ENCODE data around the gene CLIC3. TPM values are rescaled to one million over a fixed set of nuclear protein-coding genes. Genes with fewer than 3 reads are reported as not detected.

Gene CLIC3
- total RNA-seq, 2 experiments from 2014 or later = 2.1 to 2.8 TPM

- Mint-ChIP-seq H3K27me3 (no peaks in the 10 kb centered on the region), H3K4me3 (peak overlapping the region; percentile 83), H3K36me3 (ENCODE audit: low read depth) (no peaks in the 10 kb centered on the region), H3K9me3 (no peaks in the 10 kb centered on the region), H3K27ac (peak overlapping the region; percentile 86), H3K4me1 (ENCODE audit: low read depth) (peaks cover 5% of the 10 kb centered on the region)
- CTCF ChIA-PET = no interaction called here
- peak; percentile 97 for ATAC-seq (ENCODE audit: poor library complexity)
- Histone ChIP-seq H3K36me3 (ENCODE audit: insufficient read depth, low read length) (no peaks in the 10 kb centered on the region), H3K4me3 (ENCODE audit: low read length) (peak overlapping the region; percentile 69), H3K27ac (ENCODE audit: low read depth in 1 of 2, low read length in 2 of 2) (peak overlapping the region; percentile 56 to 75), H3K9me3 (ENCODE audit: control insufficient read depth in 1 of 2, insufficient read depth in 1 of 2, low read length in 2 of 2) (no peaks in the 10 kb centered on the region), H3K27me3 (ENCODE audit: control insufficient read depth in 1 of 2, insufficient read depth in 2 of 2, low read length in 2 of 2) (no peaks in the 10 kb centered on the region), H3K4me1 (ENCODE audit: insufficient read depth, low read length) (peaks cover 38% of the 10 kb centered on the region)
- intact Hi-C loops (cut with DNase I, micrococcal nuclease) = loop anchor here (2.0 to 10.0 kb wide), 4 partner anchors 43 to 825 kb away; partner anchors contain the start of genes ABCA2 (in 1 of the 2), AJM1 (in 1 of the 2), PAXX (in 1 of the 2) and PHPT1 (in 1 of the 2)
- DNase-seq = peak; percentile 93 to 97 (median 96)
- TF ChIP-seq CTCF (IDR thresholded peaks at IDR 0.05) = peak; percentile 42
- POLR2A ChIA-PET = interaction anchor here (1.0 to 2.3 kb wide), 2 partner anchors 24 to 42 kb away, joined by 3 to 9 read pairs; partner anchors contain the start of gene PAXX
Measured at GRCh38 chr9:136949817-136950655, 46.3 kb downstream of the CLIC3 start.

- H3K27me3 ChIP-seq (ENCODE audit: control insufficient read depth in 1 of 2, insufficient read depth in 2 of 2, low read length in 2 of 2) = no peaks in the 10 kb centered on the region
- ATAC-seq (ENCODE audit: poor library complexity) = no peak
- H3K4me3 Mint-ChIP-seq = peak overlapping the region; percentile 83
- no peaks in the 10 kb centered on the region for H3K36me3 Mint-ChIP-seq (ENCODE audit: low read depth)
- no peaks in the 10 kb centered on the region for H3K27me3 Mint-ChIP-seq
- peak overlapping the region; percentile 86 for H3K27ac Mint-ChIP-seq
- H3K36me3 ChIP-seq (ENCODE audit: insufficient read depth, low read length) = no peaks in the 10 kb centered on the region
- H3K9me3 Mint-ChIP-seq = no peaks in the 10 kb centered on the region
- peak in 1 of 14 experiments; percentile 7 for DNase-seq
- H3K4me1 ChIP-seq (ENCODE audit: insufficient read depth, low read length) = peaks cover 42% of the 10 kb centered on the region
- peak overlapping the region; percentile 29 to 56 for H3K27ac ChIP-seq (ENCODE audit: low read depth in 1 of 2, low read length in 2 of 2)
- peak overlapping the region; percentile 69 for H3K4me3 ChIP-seq (ENCODE audit: low read length)
- peaks cover 10% of the 10 kb centered on the region for H3K4me1 Mint-ChIP-seq (ENCODE audit: low read depth)
- no peak for TF ChIP-seq CTCF (IDR thresholded peaks at IDR 0.05)
- H3K9me3 ChIP-seq (ENCODE audit: control insufficient read depth in 1 of 2, insufficient read depth in 1 of 2, low read length in 2 of 2) = no peaks in the 10 kb centered on the region
- POLR2A ChIA-PET = interaction anchor here (1.0 to 2.3 kb wide), 2 partner anchors 24 to 43 kb away, joined by 3 to 9 read pairs; partner anchors contain the start of gene PAXX
- CTCF ChIA-PET = no interaction called here
- intact Hi-C loops (cut with DNase I, micrococcal nuclease) = loop anchor here in 1 of 2 experiments (10.0 kb wide), 1 partner anchor 105 kb away; the partner anchor contains the start of genes AJM1 and PHPT1
Measured at GRCh38 chr9:136949239-136949816, 47.0 kb downstream of the CLIC3 start.

GRCh38 chr9:136947955-136948510 lies 48.3 kb downstream of the CLIC3 start:
- ATAC-seq (ENCODE audit: poor library complexity) (no peak), DNase-seq (peak in 3 of 14 experiments; percentile 4 to 40 (median 28))
- Mint-ChIP-seq H3K4me3 (peak overlapping the region; percentile 65), H3K27me3 (no peaks in the 10 kb centered on the region), H3K4me1 (ENCODE audit: low read depth) (peaks cover 10% of the 10 kb centered on the region), H3K9me3 (no peaks in the 10 kb centered on the region), H3K36me3 (ENCODE audit: low read depth) (no peaks in the 10 kb centered on the region), H3K27ac (peak overlapping the region; percentile 27)
- Histone ChIP-seq H3K4me3 (ENCODE audit: low read length) (no peak overlapping the region), H3K36me3 (ENCODE audit: insufficient read depth, low read length) (peaks cover 3% of the 10 kb centered on the region), H3K27ac (ENCODE audit: low read depth in 1 of 2, low read length in 2 of 2) (no peak overlapping the region), H3K4me1 (ENCODE audit: insufficient read depth, low read length) (peaks cover 51% of the 10 kb centered on the region), H3K27me3 (ENCODE audit: control insufficient read depth in 1 of 2, insufficient read depth in 2 of 2, low read length in 2 of 2) (no peaks in the 10 kb centered on the region), H3K9me3 (ENCODE audit: control insufficient read depth in 1 of 2, insufficient read depth in 1 of 2, low read length in 2 of 2) (no peaks in the 10 kb centered on the region)
- CTCF ChIA-PET = interaction anchor here (1.2 to 2.2 kb wide), 4 partner anchors 75 to 87 kb away, joined by 3 to 13 read pairs (median 4); partner anchors contain the start of gene FUT7
- POLR2A ChIA-PET = interaction anchor here (0.8 to 1.3 kb wide), 4 partner anchors 12 to 86 kb away, joined by 3 to 4 read pairs (median 4); partner anchors contain the start of gene PAXX
- intact Hi-C loops (cut with DNase I, micrococcal nuclease) = loop anchor here in 1 of 2 experiments (10.0 kb wide), 1 partner anchor 103 kb away; the partner anchor contains the start of genes AJM1 and PHPT1
- TF ChIP-seq CTCF (IDR thresholded peaks at IDR 0.05) = peak; percentile 16

All from CD4-positive, alpha-beta T cell (primary cell).